Neural cell (in vitro differentiated cells): ENCODE results near the gene EMC6. TPM values are rescaled to one million over a fixed set of nuclear protein-coding genes. Genes with fewer than 3 reads are reported as not detected.

ENCODE experiments used
- H2AFZ ChIP-seq: fragments of 200-600, 300-800 bp; sonication (generic), shearing (Covaris generic); 2 replicates; pipeline ENCODE4 v1.6.0; 2014; ENCODE audit warnings: low read depth, mild to moderate bottlenecking, antibody characterized with exemption, low read length, moderate library complexity
- H3F3A ChIP-seq: fragments of 200-600 bp; shearing (Covaris generic); 2 replicates; pipeline ENCODE4 v1.6.1; 2016; ENCODE audit warnings: mild to moderate bottlenecking, moderate library complexity, mixed read lengths, antibody characterized with exemption, low read length; ENCODE audit not compliant: insufficient read depth, poor library complexity, severe bottlenecking
- H3K27ac ChIP-seq: fragments of 200-600, 300-800 bp; sonication (generic), shearing (Covaris generic); 2 replicates; pipeline ENCODE4 v1.5.1; 2014; ENCODE audit warnings: mild to moderate bottlenecking, low read length, moderate library complexity
- H3K27me3 ChIP-seq: fragments of 300-800, 200-600 bp; sonication (generic), shearing (Covaris generic); 2 replicates; pipeline ENCODE4 v1.6.0; 2014; ENCODE audit warnings: mild to moderate bottlenecking, low read depth, low read length, moderate library complexity; ENCODE audit not compliant: insufficient read depth
- H3K36me3 ChIP-seq: fragments of 300-800, 200-600 bp; sonication (generic), shearing (Covaris generic); 2 replicates; pipeline ENCODE4 v1.5.1; 2014; ENCODE audit warnings: mild to moderate bottlenecking, antibody characterized with exemption, low read length, moderate library complexity; ENCODE audit not compliant: insufficient read depth
- H3K4me2 ChIP-seq: fragments of 300-800, 200-600 bp; sonication (generic), shearing (Covaris generic); 2 replicates; pipeline ENCODE4 v1.6.0; 2014; ENCODE audit warnings: mild to moderate bottlenecking, low read length
- H3K4me3 ChIP-seq: fragments of 300-800, 200-600 bp; sonication (generic), shearing (Covaris generic); 2 replicates; pipeline ENCODE4 v1.5.1; 2014; ENCODE audit warnings: mild to moderate bottlenecking, low read length, moderate library complexity
- H3K79me2 ChIP-seq: fragments of 200-600 bp; shearing (Covaris generic); replicated peaks from 2 replicates; pipeline ENCODE4 v1.6.0; 2014; ENCODE audit warnings: mild to moderate bottlenecking, low read length, moderate library complexity; ENCODE audit not compliant: insufficient read depth
- H3K9ac ChIP-seq: fragments of 300-800, 200-600 bp; sonication (generic), shearing (Covaris generic); 2 replicates; pipeline ENCODE4 v1.6.1; 2016; ENCODE audit warnings: mild to moderate bottlenecking, low read length, mixed read lengths
- H3K9me2 ChIP-seq: fragments of 200-600 bp; shearing (Covaris generic); 2 replicates; pipeline ENCODE4 v1.6.1; 2016; ENCODE audit warnings: mild to moderate bottlenecking, low read length, mixed read lengths; ENCODE audit not compliant: insufficient read depth
- H3K9me3 ChIP-seq: fragments of 200-600, 300-800 bp; sonication (generic), shearing (Covaris generic); 2 replicates; pipeline ENCODE4 v1.6.1; 2016; ENCODE audit warnings: mild to moderate bottlenecking, mixed run types, low read length, moderate library complexity, mixed read lengths
- H4K20me1 ChIP-seq: fragments of 200-600 bp; shearing (Covaris generic); 2 replicates; pipeline ENCODE4 v1.6.1; 2016; ENCODE audit warnings: mild to moderate bottlenecking, mixed run types; ENCODE audit not compliant: insufficient read depth
- EP300 ChIP-seq: fragments of 450-650 bp; conservative IDR thresholded peaks from 2 replicates; pipeline ENCODE4 v1.6.1; 2014; ENCODE audit warnings: antibody characterized with exemption, mild to moderate bottlenecking, moderate library complexity; ENCODE audit not compliant: poor library complexity, severe bottlenecking
- EZH2 ChIP-seq: fragments of 200-600, 300-800 bp; shearing (Covaris generic), sonication (generic); IDR thresholded peaks from 2 replicates; pipeline ENCODE4 v1.6.1; 2014; ENCODE audit warnings: antibody characterized with exemption, low read length, borderline replicate concordance, mild to moderate bottlenecking; ENCODE audit not compliant: insufficient read depth, poor library complexity, severe bottlenecking
- MXI1 ChIP-seq: fragments of 450-650 bp; conservative IDR thresholded peaks from 2 replicates; pipeline ENCODE4 v1.6.1; 2014; ENCODE audit warnings: antibody characterized with exemption, mild to moderate bottlenecking; ENCODE audit not compliant: poor library complexity, severe bottlenecking
- POLR2AphosphoS5 ChIP-seq: IDR thresholded peaks from 2 replicates; pipeline ENCODE4 v1.6.1; 2012
- RAD21 ChIP-seq: fragments of 450-650 bp; conservative IDR thresholded peaks from 2 replicates; pipeline ENCODE4 v1.6.1; 2014; ENCODE audit warnings: antibody characterized with exemption, mild to moderate bottlenecking, moderate library complexity
- SMC3 ChIP-seq: fragments of 450-650 bp; conservative IDR thresholded peaks from 2 replicates; pipeline ENCODE4 v1.6.1; 2014; ENCODE audit warnings: antibody characterized with exemption, mild to moderate bottlenecking, moderate library complexity; ENCODE audit not compliant: poor library complexity
- TAF1 ChIP-seq: IDR thresholded peaks from 2 replicates; pipeline ENCODE4 v1.6.1; 2012; ENCODE audit warnings: low read depth
- polyA plus RNA-seq: library from polyadenylated mRNA; depleted of rRNA; stranded (reverse); fragments of >200 nt; gene quantifications from 2 replicates; pipeline ENCODE4 v1.2.3, GENCODE V29; 2014
- TF ChIP-seq, protein P1 (sequence below): fragments of 450-650 bp; IDR thresholded peaks from 2 replicates; pipeline ENCODE4 v1.5.1; 2014; ENCODE audit warnings: antibody characterized with exemption, mild to moderate bottlenecking, moderate library complexity; ENCODE audit not compliant: poor library complexity, severe bottlenecking
- TF ChIP-seq, protein P2 (sequence below): IDR thresholded peaks from 2 replicates; pipeline ENCODE4 v1.6.1; 2012; ENCODE audit warnings: borderline replicate concordance

EMC6 gene
- polyA plus RNA-seq, 1 donor from 2014 or later = 61.7 TPM

DNA sequence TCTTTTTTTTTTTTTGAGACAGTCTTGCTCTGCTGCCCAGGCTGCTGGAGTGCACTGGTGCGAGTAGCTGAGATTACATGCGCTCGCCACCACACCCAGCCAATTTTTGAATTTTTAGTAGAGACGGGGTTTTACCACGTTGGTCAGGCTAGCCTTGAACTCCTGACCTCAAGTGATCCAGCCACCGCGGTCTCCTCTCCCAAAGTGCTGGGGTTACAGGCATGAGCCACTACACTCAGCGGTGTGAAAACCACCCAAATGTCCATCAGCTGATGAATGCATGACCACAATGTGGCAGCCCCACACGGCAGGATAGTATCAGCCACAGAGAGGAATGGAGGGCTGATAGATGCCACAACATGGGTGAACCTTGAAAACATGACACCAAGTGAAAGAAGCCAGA is 25.2 kb downstream of the EMC6 start:
- Histone ChIP-seq H3F3A (no peaks in the 10 kb centered on the region), H3K79me2 (no peaks in the 10 kb centered on the region), H2AFZ (no peak overlapping the region), H3K27ac (no peak overlapping the region), H3K4me3 (no peak overlapping the region), H4K20me1 (no peaks in the 10 kb centered on the region), H3K36me3 (no peaks in the 10 kb centered on the region), H3K9me2 (no peaks in the 10 kb centered on the region), H3K9ac (no peak overlapping the region), H3K4me2 (no peak overlapping the region), H3K27me3 (peaks cover 27% of the 10 kb centered on the region), H3K9me3 (no peaks in the 10 kb centered on the region)
- TF ChIP-seq EP300 (no peak), TAF1 (no peak), SMC3 (no peak), POLR2AphosphoS5 (no peak), MXI1 (no peak), EZH2 (no peak)
- TF ChIP-seq, protein P1, sequence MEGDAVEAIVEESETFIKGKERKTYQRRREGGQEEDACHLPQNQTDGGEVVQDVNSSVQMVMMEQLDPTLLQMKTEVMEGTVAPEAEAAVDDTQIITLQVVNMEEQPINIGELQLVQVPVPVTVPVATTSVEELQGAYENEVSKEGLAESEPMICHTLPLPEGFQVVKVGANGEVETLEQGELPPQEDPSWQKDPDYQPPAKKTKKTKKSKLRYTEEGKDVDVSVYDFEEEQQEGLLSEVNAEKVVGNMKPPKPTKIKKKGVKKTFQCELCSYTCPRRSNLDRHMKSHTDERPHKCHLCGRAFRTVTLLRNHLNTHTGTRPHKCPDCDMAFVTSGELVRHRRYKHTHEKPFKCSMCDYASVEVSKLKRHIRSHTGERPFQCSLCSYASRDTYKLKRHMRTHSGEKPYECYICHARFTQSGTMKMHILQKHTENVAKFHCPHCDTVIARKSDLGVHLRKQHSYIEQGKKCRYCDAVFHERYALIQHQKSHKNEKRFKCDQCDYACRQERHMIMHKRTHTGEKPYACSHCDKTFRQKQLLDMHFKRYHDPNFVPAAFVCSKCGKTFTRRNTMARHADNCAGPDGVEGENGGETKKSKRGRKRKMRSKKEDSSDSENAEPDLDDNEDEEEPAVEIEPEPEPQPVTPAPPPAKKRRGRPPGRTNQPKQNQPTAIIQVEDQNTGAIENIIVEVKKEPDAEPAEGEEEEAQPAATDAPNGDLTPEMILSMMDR = no peak

DNA sequence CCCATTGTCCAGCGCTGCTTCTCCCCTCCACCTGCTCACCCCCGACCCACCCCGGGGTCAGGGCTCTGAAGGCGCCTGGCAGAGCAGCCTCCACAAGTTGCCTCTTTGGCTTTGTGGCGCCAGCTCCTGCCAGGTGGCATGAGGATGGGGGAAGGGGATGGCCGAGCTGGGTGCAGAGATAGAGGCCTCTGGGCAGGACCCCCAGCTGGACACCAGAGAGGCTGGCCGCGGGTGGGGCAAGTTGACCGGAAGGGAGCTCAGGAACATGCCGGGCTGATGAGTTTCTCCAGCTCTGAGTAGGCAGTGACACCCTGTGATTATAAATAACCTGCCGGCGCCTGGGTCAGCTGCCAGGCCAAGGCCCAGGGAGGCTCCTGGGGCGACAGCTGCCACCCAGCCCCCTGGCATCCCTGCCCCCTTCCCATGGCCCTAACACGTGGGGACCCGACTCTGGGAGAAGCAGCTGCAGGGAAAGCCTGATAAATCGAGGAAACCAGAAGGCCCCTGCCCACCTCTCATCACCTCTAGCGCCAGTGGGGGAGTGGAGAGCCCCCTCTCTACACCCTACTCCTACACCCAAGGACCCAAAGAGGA is 26.6 kb downstream of the EMC6 start:
- Histone ChIP-seq H3K9me2 (no peaks in the 10 kb centered on the region), H3K27me3 (peaks cover 27% of the 10 kb centered on the region), H4K20me1 (no peaks in the 10 kb centered on the region), H3K9ac (peak overlapping the region; percentile 34), H3F3A (no peaks in the 10 kb centered on the region), H3K79me2 (no peaks in the 10 kb centered on the region), H3K4me3 (peak overlapping the region; percentile 63), H3K27ac (no peak overlapping the region), H3K36me3 (no peaks in the 10 kb centered on the region), H3K4me2 (no peak overlapping the region), H2AFZ (no peak overlapping the region), H3K9me3 (no peaks in the 10 kb centered on the region)
- TF ChIP-seq, protein P2, sequence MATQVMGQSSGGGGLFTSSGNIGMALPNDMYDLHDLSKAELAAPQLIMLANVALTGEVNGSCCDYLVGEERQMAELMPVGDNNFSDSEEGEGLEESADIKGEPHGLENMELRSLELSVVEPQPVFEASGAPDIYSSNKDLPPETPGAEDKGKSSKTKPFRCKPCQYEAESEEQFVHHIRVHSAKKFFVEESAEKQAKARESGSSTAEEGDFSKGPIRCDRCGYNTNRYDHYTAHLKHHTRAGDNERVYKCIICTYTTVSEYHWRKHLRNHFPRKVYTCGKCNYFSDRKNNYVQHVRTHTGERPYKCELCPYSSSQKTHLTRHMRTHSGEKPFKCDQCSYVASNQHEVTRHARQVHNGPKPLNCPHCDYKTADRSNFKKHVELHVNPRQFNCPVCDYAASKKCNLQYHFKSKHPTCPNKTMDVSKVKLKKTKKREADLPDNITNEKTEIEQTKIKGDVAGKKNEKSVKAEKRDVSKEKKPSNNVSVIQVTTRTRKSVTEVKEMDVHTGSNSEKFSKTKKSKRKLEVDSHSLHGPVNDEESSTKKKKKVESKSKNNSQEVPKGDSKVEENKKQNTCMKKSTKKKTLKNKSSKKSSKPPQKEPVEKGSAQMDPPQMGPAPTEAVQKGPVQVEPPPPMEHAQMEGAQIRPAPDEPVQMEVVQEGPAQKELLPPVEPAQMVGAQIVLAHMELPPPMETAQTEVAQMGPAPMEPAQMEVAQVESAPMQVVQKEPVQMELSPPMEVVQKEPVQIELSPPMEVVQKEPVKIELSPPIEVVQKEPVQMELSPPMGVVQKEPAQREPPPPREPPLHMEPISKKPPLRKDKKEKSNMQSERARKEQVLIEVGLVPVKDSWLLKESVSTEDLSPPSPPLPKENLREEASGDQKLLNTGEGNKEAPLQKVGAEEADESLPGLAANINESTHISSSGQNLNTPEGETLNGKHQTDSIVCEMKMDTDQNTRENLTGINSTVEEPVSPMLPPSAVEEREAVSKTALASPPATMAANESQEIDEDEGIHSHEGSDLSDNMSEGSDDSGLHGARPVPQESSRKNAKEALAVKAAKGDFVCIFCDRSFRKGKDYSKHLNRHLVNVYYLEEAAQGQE = no peak
- no peak for TF ChIP-seq SMC3
- no peak for TF ChIP-seq RAD21
- TF ChIP-seq EZH2 = no peak
- TF ChIP-seq MXI1 = no peak
- TF ChIP-seq TAF1 = no peak
- TF ChIP-seq, protein P1 = no peak
- no peak for TF ChIP-seq POLR2AphosphoS5
- no peak for TF ChIP-seq EP300
